ENCODE results near the gene NOP9.

GRCh38 chr14:24343795-24344660 is 44.4 kb downstream of the NOP9 start:
- TF ChIP-seq MAZ (CRISPR knock-in tag; conservative IDR thresholded peaks at IDR 0.05 in 1 of 2, IDR thresholded peaks at IDR 0.05 in 1 of 2) (no peak), ZKSCAN8 (CRISPR knock-in tag; IDR thresholded peaks at IDR 0.05) (no peak), HNRNPLL (IDR thresholded peaks at IDR 0.05; ENCODE audit: low read depth, low read length, poor library complexity, severe bottlenecking) (no peak), RFX1 (IDR thresholded peaks at IDR 0.05) (no peak)
